NCI-H1436 (cell line): ENCODE measurements around the gene STOML2.

Experiments used
- DNase-seq: peaks from one replicate; lab custom pipeline; 2025; lab: John Stamatoyannopoulos, UW

The STOML2 gene

DNA sequence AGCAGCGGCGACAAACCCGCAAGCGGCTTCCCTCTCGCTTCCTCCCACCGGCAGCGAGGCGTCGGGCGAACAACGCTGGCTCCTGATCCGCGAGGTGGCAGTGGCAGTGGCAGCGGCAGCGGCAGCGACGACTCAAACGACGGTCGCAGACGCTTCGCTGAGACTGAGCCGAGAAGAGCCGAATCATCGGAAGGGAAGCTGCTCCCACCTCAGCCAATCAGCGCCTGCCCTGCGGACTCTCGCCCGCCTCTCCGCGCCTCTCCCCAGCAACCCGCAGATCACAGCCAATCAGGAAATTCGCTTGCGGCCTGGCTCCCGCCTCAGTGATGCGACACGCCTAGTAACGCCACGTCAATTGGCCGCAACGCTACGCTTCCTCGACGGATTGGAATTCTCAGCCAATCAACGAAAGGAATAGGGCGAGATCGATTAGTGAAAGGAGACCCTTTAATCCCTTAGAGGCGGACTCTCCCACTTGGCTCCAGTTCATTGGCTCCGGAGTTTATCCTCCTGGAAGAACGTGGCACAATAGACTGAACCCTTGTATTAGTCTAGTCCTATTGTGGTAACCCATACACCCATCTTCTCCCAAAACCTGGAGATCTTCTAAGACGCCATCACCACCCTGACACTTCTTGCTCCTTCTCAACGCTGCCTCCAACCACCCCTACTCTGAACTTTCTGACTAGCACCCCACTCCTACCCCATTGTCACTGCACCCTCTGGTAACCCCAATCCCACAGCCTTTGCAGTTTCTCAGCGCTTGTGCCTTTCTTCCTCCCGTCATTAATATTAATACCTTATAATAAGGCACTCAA is 30.3 kb downstream of the STOML2 start, which contains the start of gene VCP:
Gene VCP, minus strand, starts transcription at position 165 of the 818 bp plus-strand sequence. CDS start 272 bp downstream, outside the sequence.
- peak; percentile 99 for DNase-seq

DNA sequence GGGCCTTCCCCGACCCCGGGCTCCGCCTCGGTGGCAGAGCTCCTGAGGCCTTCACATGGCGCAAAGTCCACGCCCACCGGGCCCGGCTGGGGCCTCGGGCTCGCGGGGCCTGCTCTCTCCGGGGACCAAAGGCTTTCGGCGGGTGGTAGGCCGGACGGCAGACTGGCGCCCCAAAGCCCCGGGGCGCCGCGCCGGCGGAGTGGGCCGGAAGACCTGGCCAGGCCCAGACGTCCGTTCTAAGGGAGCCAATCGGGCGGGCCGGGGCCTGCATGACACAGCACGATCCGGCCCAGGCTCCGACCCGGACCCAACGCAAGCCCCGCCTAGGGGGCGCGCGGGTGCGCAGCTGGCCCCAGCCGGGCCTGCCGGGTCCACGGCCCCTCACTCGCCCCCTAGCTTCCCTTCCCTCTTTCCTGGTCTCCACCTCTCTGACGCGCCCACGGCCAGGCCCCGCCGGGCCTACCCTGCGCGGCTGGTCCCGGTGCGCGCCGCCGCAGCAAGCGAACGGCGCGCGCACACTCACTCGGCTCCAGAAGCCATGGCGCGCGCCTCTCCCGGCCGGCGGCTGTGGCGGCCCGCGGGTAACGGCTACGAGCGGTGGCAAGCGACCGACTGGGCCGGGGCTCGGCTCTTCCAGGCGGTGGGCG is 31.0 kb downstream of the STOML2 start:
- DNase-seq = peak; percentile 57

DNA sequence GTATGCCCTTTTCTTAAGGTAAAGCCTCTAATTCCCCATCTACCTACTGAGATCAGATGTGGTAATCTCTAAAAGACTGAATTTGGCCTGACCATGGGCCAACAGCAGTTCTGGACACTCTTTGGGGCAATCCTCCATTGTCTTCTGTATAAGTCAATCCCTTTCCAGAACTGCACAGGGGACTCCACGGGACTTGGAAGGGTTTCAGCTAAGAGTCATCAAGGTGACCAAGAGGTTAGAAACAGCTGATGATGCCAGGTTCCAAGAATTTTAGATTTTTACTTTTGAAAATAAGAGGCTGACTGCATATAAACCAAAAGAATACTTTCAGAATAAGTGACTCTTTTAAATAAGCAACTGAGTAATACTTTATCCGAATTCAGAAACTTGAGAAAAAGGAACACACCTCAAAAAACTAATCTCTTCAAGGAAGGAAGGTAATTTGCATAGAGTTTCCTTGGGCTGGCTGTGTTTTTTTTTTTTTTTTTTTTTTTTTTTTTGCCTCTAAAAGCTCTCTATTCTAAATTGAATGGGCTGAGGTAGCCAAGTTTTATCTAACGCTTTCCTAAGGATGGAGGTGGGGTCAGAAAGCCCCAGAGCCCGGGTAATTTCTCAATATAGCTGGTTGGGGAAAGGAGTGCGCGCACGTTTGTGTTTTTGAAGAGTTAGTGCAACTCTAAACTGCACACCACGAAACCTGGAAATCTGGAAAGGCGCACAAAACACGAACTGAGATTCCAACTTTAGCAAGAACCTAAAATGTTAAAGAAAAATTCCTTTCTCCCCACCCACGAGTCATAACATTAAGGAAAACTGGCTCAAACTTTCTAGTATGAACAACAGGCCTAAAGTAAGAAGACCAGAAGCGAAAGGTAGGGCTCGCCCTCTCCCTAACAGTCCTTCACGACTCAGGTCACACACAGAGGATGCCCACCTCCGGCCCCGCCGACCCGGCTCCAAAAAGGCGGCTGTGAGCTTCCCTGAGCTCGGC is 31.8 kb downstream of the STOML2 start:
- no peak for DNase-seq

DNA sequence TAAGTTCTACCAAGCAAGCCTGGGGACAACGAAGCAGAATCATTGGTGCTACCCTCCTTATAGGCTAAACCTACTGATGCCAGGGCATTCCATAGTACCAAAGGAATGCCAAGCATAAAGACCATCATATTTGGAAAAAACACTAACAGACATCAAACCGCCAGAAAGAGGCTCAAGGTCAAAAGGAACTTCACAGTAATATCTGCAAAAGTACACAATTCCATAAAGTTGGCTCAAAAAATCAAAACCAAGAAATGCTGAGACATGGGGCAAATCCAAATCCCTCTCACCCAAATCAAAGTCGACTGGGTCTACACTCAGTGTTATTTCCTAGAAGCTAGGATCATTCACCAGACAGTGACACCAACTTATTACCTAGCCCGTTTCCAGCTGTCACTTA is 33.9 kb downstream of the STOML2 start:
- DNase-seq = no peak

DNA sequence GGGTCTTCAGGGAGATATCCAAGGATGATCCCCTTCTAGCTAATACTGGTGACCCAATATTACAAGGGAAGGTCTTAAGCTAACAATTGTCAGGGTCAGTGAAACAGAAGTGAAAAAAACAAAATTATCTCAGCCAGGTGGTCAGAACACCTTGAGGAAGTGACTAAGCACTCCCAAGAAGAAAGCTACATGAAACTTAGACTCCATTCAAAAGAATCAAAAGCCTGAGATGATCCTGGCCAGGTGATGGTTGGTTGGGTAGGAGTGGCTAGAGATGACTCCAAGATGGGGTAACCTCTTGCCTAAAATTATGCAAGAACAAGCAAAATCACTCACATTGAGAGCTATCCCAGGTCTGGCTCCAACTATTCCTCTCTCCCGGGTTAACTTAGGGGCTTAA is 35.9 kb downstream of the STOML2 start:
- DNase-seq = no peak

DNA sequence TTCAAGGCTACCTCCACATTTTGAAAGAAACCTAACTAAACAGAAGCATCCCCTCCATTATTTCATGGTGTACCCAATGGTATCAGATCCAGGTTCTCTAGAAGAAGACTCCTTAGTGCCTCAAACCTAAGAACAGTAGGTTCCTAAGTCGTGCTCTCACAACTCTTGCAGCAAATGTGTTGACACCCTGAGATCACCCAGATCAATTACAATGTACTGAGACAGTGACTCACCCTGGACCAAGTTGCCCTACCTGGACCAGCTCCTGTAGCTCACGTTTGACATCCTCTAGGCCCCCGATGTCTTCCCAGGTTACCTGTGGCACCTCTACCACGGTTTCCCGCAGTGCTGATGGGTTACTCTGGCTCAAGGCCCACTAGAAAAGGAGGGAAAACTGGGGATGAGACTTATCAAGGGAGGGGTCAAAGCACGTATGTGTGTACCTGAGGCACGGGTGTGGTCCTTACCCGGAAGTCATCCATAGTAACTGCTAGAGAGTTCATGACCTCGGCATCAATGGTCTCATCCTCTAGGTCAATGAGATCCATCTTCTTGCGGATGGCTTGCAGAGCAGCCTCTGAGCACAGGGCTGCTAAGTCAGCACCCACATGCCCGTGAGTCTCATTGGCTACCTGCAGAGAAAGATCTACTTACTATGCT is 42.3 kb downstream of the STOML2 start:
- no peak for DNase-seq

DNA sequence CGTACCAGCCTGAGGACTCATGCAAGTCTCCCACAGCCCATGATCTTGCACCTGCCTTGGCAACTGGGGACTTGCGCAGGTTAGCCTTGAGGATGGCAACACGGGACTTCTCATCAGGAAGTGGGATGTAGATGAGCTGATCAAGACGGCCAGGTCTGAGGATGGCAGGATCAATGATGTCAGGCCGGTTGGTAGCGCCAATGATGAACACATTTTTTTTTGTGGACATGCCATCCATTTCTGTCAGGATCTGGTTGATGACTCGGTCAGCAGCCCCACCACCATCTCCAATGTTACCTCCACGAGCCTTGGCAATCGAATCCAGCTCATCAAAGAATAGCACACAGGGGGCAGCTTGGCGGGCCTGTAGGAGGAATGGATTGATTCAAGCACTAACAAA is 43.5 kb downstream of the STOML2 start:
- DNase-seq = no peak

DNA sequence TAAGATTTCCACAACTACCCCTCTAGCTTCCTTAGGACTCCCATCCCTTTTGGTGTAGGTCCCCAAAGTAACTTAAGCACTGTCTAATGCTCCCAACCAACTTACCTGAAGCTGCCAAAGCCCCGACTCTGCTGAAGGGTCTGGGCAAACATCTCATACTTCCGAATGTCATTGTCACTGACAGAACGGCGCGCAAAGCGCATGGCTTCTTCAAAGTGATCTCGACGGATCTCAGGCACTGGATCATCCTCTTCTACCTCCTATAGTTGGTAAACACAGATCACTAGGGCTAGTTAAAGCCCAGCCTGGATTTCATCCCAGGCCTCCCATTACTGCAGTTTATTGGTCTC is 45.7 kb downstream of the STOML2 start:
- no peak for DNase-seq

DNA sequence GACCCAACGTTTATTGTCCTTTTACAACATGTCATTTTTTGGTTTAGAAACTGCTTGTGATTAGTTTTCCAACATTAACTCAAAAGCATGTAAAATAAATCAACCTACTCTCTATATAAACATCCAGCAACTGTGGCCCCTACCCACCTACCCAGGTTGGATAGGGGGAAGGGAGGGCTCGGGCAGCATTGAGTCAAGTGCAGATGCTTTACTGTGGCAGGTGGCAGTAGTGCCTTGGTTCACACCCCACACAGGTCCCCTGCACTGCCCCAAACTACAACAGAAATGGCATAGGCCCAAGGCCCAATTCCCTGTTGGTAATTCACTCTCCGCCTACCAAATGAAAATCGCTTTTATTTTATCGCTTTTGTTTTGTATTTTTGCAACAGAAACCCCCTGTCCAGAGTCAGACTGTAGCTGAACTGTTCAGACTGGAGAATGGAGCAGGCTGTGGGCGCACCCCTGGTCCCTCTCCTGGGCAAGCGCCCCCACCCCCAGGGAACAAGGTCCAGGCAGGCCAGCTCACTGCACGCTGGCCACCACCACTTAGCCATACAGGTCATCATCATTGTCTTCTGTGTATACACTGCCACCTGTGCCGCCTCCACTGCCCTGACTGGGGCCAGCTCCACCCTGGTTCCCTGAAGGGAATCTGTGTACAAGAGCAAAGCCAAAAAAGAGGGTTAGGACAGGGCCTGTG is 46.2 kb downstream of the STOML2 start:
- DNase-seq = no peak

DNA sequence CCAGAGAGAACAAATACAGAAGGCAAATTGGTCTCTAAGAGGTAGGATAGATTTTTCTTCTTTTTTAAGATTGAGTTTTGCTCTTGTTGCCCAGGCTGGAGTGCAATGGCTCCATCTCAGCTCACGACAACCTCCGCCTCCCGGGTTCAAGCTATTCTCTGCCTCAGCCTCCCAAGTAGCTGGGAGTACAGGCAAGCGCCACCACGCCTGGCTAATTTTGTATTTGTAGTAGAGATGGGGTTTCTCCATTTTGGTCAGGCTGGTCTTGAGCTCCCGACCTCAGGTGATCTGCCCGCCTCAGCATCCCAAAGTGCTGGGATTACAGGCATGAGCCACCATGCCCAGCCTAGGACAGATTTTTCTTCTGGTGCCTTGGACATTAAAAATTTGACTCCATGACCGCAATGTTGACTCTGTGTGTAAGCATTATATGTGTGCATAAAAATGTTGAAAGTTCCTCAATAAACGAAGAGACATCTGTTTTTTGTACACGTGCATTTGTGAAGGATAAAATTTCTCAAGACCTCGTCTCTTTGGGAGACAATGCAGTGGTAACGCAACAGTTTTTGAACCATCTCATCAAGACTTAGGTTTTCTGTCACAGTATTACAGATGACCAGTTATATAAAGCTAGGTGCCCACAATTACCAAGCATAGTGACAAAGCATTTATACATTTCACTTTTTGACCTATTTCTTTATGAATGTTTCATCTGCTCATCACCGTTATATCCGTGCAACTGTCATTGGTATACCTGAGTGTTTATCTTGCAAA is 47.9 kb downstream of the STOML2 start:
- no peak for DNase-seq

DNA sequence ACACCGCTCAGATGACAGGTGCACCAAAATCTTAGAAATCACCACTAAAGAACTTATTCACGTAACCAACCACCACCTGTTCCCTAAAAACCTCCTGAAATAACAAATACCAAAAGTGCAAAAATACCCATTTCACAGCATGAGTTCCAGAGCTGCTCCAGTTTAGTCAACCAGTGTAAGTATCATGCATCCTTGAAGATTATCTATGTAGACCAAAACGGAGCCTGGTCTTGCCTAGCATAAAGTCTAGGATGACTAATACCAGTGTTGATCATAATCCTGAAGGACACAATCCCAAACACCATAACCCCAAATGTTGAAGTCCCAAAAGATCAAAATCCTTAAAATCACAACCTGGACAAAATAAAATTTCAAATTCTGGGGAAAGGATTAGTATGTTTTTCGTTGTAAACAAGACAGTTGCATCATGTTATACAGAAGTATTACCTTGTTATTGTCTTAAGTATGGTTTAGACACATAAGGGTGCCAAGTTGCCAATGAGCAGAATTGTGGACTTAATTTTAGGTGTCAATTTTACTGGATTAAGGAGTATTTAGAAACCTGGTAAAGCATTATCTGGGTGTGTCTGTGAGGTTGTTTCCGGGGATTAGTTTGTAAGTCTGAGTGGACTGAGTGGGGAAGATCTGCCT is 48.6 kb downstream of the STOML2 start:
- no peak for DNase-seq

DNA sequence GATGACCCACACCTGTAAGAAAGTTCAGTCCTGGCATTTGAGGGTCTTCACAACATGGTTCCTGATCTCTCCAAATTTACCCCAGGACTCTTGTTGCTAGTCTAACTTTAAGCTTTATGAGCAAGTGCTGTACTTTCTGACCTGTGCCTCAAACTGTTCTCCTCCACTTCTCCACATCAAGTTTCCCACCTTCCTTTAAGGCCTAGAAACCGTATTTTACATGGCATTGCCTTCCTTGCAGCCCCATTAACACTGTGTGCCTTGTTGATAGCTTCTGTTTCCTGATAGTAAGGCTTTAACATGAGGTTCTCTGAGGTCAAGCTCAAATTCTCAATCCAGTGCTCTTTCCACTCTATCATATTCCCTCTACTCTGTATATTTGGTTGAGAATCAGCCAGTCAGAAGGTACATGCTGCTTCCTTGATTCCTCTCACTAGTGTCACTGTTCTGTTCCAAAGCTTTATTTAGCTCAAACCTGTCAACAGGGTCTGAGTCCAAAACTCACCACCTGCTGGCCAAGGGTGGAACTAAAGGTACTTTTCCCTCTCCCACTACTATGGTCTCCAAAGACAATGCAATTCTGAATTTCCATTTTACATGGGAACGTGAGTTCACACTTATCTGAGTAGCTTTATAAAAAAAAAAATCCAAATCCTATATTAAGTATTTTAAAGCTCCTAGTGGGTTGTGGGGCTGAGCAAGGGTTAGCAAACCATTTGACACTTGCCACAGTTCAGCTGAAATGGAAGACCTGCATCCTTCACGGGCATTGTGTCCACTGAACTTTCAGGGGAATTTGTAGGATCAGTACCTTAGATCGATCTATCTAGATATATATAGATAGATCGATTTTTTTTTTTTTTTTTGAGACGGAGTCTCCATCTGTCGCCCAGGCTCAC is 51.6 kb downstream of the STOML2 start:
- peak; percentile 7 for DNase-seq
